Spleen (tissue), 7 donors: Measurements from ENCODE around the gene OR10H4.

Source experiments
- POLR2A ChIP-seq, 3 donors: fragments of 450-650 bp; IDR thresholded peaks; one replicate each; pipeline ENCODE4 v1.5.1; 2017; ENCODE audit warnings: antibody characterized with exemption in 3 of 3, mild to moderate bottlenecking in 1 of 3
- POLR2AphosphoS5 ChIP-seq, 3 donors: sonication (generic); formaldehyde crosslinking; IDR thresholded peaks; one replicate each; pipeline ENCODE4 v1.5.1; 2017; ENCODE audit warnings: antibody characterized with exemption in 3 of 3
- TF ChIP-seq, protein P1 (sequence below), 11 experiments: fragments of 200-600 bp in 7 of 11; fragments of 450-650 bp in 4 of 11; sonication (generic) in 4 of 11; IDR thresholded peaks in 8 of 11; conservative IDR thresholded peaks in 3 of 11; 1 replicate in 7 of 11; 2 replicates in 4 of 11; pipeline versions ENCODE4 v1.4.0 to v1.8.0; 2016 to 2021; ENCODE audit warnings: antibody characterized with exemption in 11 of 11, inconsistent platforms in 4 of 11, mild to moderate bottlenecking in 1 of 11
- donor health status: DM: no; HTN: no; CAD: no; lungs with moderate emphysema.
- donor health status: DM: no; HTN: no; CAD: no.
- donor health status: DM: no; HTN: no; CAD: no.

DNA sequence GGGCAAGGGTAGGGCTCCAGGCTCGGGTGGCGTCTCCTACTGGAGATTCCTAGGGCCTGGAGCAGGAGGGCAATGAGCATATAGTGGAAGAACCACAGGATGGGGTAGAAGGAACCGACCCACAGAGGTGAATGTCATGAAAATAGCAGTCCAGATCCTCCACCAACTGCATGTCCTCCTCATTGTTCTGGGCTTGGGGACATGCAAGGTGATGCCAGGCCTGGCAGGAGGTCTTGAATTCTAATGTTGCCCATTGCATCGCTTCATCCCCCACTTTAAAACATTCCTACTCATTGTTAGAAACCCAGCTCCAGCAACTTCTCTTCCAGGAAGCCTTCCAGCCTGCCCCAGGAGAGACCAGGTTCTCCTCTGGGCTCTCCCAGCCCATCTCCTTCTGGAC is 49.4 kb downstream of the OR10H4 start:
- TF ChIP-seq, protein P1, sequence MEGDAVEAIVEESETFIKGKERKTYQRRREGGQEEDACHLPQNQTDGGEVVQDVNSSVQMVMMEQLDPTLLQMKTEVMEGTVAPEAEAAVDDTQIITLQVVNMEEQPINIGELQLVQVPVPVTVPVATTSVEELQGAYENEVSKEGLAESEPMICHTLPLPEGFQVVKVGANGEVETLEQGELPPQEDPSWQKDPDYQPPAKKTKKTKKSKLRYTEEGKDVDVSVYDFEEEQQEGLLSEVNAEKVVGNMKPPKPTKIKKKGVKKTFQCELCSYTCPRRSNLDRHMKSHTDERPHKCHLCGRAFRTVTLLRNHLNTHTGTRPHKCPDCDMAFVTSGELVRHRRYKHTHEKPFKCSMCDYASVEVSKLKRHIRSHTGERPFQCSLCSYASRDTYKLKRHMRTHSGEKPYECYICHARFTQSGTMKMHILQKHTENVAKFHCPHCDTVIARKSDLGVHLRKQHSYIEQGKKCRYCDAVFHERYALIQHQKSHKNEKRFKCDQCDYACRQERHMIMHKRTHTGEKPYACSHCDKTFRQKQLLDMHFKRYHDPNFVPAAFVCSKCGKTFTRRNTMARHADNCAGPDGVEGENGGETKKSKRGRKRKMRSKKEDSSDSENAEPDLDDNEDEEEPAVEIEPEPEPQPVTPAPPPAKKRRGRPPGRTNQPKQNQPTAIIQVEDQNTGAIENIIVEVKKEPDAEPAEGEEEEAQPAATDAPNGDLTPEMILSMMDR (IDR thresholded peaks at IDR 0.05 in 8 of 11, conservative IDR thresholded peaks at IDR 0.05 in 3 of 11) = no peak
- TF ChIP-seq POLR2A (IDR thresholded peaks at IDR 0.05) = no peak
- no peak for TF ChIP-seq POLR2AphosphoS5 (IDR thresholded peaks at IDR 0.05)
